HG03135 (cell line): Measurements from ENCODE around the gene BTG1.
A peak's percentile ranks its signal among the peaks of the same experiment; 100 is the strongest.

Source experiments
- ATAC-seq: cut with Tn5 transposase; IDR thresholded peaks from one replicate; pipeline ENCODE4 v1.9.1; 2021; ENCODE audit warnings: mild to moderate bottlenecking, moderate library complexity; ENCODE audit not compliant: unreplicated experiment

BTG1 gene

GRCh38 chr12:92145731-92146496 is at the start of gene BTG1:
TSS of gene BTG1 (minus strand) at chr12:92145846. CDS start at chr12:92145535, 311 bp downstream.
- peak; percentile 79 for ATAC-seq

- ATAC-seq, result no peak
These were observed 48.9 kb upstream of the BTG1 start for GRCh38 chr12:92194561-92194960.

GRCh38 chr12:92193846-92194245 is 48.2 kb upstream of the BTG1 start:
- ATAC-seq, result no peak

- no peak for ATAC-seq
These were observed 47.4 kb upstream of the BTG1 start for GRCh38 chr12:92193063-92193462.

GRCh38 chr12:92192360-92192759 is 46.7 kb upstream of the BTG1 start:
- ATAC-seq, result no peak

- ATAC-seq, result no peak
These were observed 45.4 kb upstream of the BTG1 start for GRCh38 chr12:92191061-92191460.

- ATAC-seq, result no peak
These were observed 43.0 kb upstream of the BTG1 start for GRCh38 chr12:92188517-92189188.

- no peak for ATAC-seq
These were observed 40.4 kb upstream of the BTG1 start for GRCh38 chr12:92186038-92186470.

- ATAC-seq, result peak; percentile 54
These were observed 39.4 kb upstream of the BTG1 start for GRCh38 chr12:92185052-92185451.

GRCh38 chr12:92183575-92183974 is 37.9 kb upstream of the BTG1 start:
- ATAC-seq, result no peak

- no peak for ATAC-seq
These were observed 32.7 kb upstream of the BTG1 start for GRCh38 chr12:92178340-92178739.

GRCh38 chr12:92176646-92177045 is 31.0 kb upstream of the BTG1 start:
- ATAC-seq, result no peak

- ATAC-seq, result no peak
These were observed 30.3 kb upstream of the BTG1 start for GRCh38 chr12:92175961-92176360.

- ATAC-seq, result no peak
These were observed 24.4 kb upstream of the BTG1 start for GRCh38 chr12:92170050-92170449.

- ATAC-seq, result no peak
These were observed 21.4 kb upstream of the BTG1 start for GRCh38 chr12:92167075-92167474.

GRCh38 chr12:92164712-92165111 is 19.1 kb upstream of the BTG1 start:
- no peak for ATAC-seq

GRCh38 chr12:92162079-92162478 is 16.4 kb upstream of the BTG1 start:
- ATAC-seq, result no peak

GRCh38 chr12:92158796-92159439 is 13.3 kb upstream of the BTG1 start:
- no peak for ATAC-seq

GRCh38 chr12:92156704-92157395 is 11.2 kb upstream of the BTG1 start:
- no peak for ATAC-seq

- no peak for ATAC-seq
These were observed 10.5 kb upstream of the BTG1 start for GRCh38 chr12:92156139-92156538.

GRCh38 chr12:92155733-92156132 is 10.1 kb upstream of the BTG1 start:
- ATAC-seq, result no peak
